ENCODE measurements around the gene AUTS2. TPM values are rescaled to one million over a fixed set of nuclear protein-coding genes. Genes with fewer than 3 reads are reported as not detected.

Gene AUTS2
- total RNA-seq, 6 experiments from 2014 or later, result 10.4 to 32.0 (median 19.3) TPM

DNA sequence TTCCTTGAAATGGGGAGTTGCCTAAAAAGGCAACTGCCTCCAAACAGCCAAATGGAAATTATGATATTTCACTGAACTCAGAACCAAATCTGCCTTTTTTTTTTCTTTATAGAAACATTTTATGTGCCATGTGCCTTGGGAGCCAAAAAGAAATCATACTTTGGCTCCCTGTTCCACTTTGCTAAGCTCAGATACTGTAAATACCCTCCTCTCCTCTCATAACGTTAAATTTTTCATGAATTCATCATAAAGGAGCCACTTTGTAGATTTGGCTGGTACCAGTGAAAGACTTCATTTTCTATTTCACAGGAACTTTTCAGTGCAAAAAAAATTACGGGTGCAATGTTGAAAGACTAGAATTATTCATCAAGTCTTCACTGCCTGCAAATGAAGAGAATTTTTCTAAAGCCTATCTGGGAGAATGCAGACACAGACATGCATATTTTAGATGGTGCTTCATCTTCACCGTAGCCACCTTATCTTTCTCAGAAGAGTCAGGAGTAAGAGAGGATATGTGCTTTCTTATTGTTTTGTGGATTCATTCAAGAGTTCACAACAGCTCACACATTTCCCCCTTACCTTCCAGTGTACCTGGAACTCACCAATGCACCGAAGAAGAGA is 791.4 kb downstream of the AUTS2 start:
- WGBS (ENCODE audit: insufficient coverage, low coverage, low lambda C conversion rate, missing lambda C conversion rate), result 77% methylated on average over 4 of the region's 4 CpGs
- intact Hi-C loops (cut with DNase I), result no loop called here
- H3K4me3 ChIP-seq, result no peak overlapping the region
- no peaks in the 10 kb centered on the region for H3K4me1 ChIP-seq
- no peak overlapping the region for H3K27ac ChIP-seq
- no peaks in the 10 kb centered on the region for H3K9me3 ChIP-seq
- ATAC-seq (no peak), DNase-seq (no peak)
- TF ChIP-seq POLR2A (IDR thresholded peaks at IDR 0.05), result no peak
- TF ChIP-seq, protein P1, sequence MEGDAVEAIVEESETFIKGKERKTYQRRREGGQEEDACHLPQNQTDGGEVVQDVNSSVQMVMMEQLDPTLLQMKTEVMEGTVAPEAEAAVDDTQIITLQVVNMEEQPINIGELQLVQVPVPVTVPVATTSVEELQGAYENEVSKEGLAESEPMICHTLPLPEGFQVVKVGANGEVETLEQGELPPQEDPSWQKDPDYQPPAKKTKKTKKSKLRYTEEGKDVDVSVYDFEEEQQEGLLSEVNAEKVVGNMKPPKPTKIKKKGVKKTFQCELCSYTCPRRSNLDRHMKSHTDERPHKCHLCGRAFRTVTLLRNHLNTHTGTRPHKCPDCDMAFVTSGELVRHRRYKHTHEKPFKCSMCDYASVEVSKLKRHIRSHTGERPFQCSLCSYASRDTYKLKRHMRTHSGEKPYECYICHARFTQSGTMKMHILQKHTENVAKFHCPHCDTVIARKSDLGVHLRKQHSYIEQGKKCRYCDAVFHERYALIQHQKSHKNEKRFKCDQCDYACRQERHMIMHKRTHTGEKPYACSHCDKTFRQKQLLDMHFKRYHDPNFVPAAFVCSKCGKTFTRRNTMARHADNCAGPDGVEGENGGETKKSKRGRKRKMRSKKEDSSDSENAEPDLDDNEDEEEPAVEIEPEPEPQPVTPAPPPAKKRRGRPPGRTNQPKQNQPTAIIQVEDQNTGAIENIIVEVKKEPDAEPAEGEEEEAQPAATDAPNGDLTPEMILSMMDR (IDR thresholded peaks at IDR 0.05), result no peak
- no peaks in the 10 kb centered on the region for H3K27me3 ChIP-seq
- H3K36me3 ChIP-seq, result no peaks in the 10 kb centered on the region

DNA sequence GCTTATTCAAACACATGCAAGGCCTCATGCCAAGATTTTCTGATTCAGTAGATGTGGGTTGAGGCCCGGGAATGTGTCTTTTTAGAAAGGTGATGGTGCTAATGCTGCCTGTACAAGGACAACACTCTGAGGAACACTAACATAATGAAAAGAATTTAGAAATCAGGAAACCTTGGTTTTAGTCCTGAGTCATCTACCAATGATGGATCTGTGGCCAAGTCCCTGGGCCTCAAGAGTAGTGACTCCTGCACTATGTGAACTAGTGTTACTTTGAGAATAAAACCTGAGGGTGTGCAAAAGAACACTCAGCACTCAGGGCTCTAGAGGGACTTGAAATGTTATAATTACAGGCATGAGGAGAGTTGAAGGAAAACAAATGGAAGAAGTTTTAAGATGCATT is 792.0 kb downstream of the AUTS2 start:
- intact Hi-C loops (cut with DNase I), result no loop called here

DNA sequence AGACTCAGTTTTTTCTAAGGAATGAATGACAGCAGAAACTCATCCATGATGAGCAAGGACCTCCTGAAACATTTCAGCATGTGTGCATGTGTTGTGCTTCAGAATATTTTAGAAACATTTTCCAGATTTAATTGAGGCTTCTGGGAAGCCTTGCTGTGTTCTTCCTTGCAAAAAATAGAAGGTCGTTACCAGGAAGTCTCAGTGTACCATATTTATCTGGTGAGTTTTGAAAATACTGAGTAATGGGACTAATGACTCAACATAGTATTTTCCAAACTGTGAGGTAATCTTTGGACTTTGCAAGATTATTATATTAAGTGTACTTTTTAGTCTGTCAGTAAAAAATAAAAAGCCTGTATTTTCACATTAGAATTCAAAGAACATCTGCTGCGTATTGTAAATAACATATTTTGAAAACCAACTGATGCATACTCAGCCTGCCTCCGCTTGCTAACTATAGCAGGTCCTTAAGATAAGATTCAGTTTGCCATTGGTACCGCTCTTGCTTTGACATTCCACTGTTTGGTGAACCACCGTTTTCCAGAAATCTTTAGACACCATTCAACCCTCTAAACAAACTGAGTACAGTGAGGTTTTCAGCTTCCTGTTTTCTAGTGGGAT is 794.1 kb downstream of the AUTS2 start:
- WGBS (ENCODE audit: insufficient coverage, low coverage, low lambda C conversion rate, missing lambda C conversion rate), result 70% methylated on average over 5 of the region's 5 CpGs
- TF ChIP-seq POLR2A (IDR thresholded peaks at IDR 0.05), result no peak
- TF ChIP-seq, protein P1 (IDR thresholded peaks at IDR 0.05), result no peak
- no peak for DNase-seq
- no peaks in the 10 kb centered on the region for H3K9me3 ChIP-seq
- no peak overlapping the region for H3K27ac ChIP-seq
- H3K27me3 ChIP-seq, result no peaks in the 10 kb centered on the region
- H3K4me3 ChIP-seq, result no peak overlapping the region
- H3K36me3 ChIP-seq, result no peaks in the 10 kb centered on the region
- ATAC-seq, result peak in 1 of 4 donors; percentile 68
- H3K4me1 ChIP-seq, result no peaks in the 10 kb centered on the region
- intact Hi-C loops (cut with DNase I), result no loop called here

More for the DNA sequence above, 792.0 kb downstream of the AUTS2 start:
- no peaks in the 10 kb centered on the region for H3K4me1 ChIP-seq
- 100% methylated on average over 1 of the region's 1 CpG for WGBS (ENCODE audit: insufficient coverage, low coverage, low lambda C conversion rate, missing lambda C conversion rate)
- no peaks in the 10 kb centered on the region for H3K27me3 ChIP-seq
- no peaks in the 10 kb centered on the region for H3K9me3 ChIP-seq
- H3K4me3 ChIP-seq, result no peak overlapping the region
- ATAC-seq, result no peak
- TF ChIP-seq, protein P1 (IDR thresholded peaks at IDR 0.05), result no peak
- no peak for TF ChIP-seq POLR2A (IDR thresholded peaks at IDR 0.05)
- no peaks in the 10 kb centered on the region for H3K36me3 ChIP-seq
- DNase-seq, result no peak
- H3K27ac ChIP-seq, result no peak overlapping the region

DNA sequence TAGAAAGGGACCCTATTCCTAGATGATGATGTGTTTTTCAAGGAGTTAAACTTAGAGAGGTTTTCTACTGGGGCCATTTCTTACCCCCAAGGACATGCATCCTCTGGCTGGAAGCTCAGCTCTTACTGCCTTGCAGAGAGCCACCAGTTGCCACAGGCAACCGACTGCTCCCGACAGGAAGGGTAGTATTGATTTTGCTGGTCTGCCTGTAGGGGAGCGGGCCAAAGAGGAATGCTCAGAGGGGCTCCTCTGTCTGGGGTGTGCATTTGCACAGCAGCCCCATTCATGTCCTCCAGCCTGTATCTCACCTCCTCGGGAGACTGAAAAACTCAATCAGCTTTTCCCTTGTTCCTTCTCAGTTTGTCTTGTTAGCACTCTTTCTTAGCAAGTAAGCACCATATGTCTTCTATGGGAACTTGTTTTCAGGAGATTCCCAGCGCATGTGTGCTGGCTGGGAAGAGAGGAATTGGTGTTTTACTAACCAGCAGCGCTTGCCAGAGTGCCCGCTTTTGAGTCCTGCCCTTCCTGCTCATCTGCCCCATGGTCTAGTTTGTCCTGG is 794.7 kb downstream of the AUTS2 start:
- no peak for DNase-seq
- no peak overlapping the region for H3K4me3 ChIP-seq
- TF ChIP-seq, protein P1 (IDR thresholded peaks at IDR 0.05), result no peak
- no peak for TF ChIP-seq POLR2A (IDR thresholded peaks at IDR 0.05)
- 77% methylated on average over 4 of the region's 7 CpGs for WGBS (ENCODE audit: insufficient coverage, low coverage, low lambda C conversion rate, missing lambda C conversion rate)
- peak in 2 of 4 donors; percentile 25 to 70 for ATAC-seq
- no peaks in the 10 kb centered on the region for H3K9me3 ChIP-seq
- H3K4me1 ChIP-seq, result no peaks in the 10 kb centered on the region
- no peak overlapping the region for H3K27ac ChIP-seq
- no peaks in the 10 kb centered on the region for H3K36me3 ChIP-seq
- intact Hi-C loops (cut with DNase I), result no loop called here
- no peaks in the 10 kb centered on the region for H3K27me3 ChIP-seq
